ENCODE data around the gene OSTN. TPM values are rescaled to one million over a fixed set of nuclear protein-coding genes. Genes with fewer than 3 reads are reported as not detected.

OSTN gene
- under 1 TPM in 1 of 9 donors, not detected in 8; under 0.01 TPM for total RNA-seq
- not detected for polyA plus RNA-seq
- long read RNA-seq, donor 1: 0 reads
- long read RNA-seq, donor 2: 0 reads
- long read RNA-seq, donor 3: 0 reads
- long read RNA-seq, donor 4: 0 reads
- long read RNA-seq, donor 5: 0 reads
- long read RNA-seq, donor 6: 0 reads
- long read RNA-seq, donor 7: 0 reads
- long read RNA-seq, donor 8: 0 reads
- long read RNA-seq, donor 9: 0 reads
- long read RNA-seq, donor 10: 0 reads

- DNase-seq: no peak
- WGBS, 4 donors: 63 to 70% (median 68%) methylated on average over 3 of the region's 3 CpGs
- Histone ChIP-seq H3K4me1 (replicated peaks in 1 of 2) (no peaks in the 10 kb centered on the region), H3K27me3 (no peaks in the 10 kb centered on the region), H3K36me3 (replicated peaks in 1 of 2) (no peaks in the 10 kb centered on the region), H3K9me3 (replicated peaks in 1 of 3) (no peaks in the 10 kb centered on the region), H3K27ac (no peak within 1 kb of the TSS), H3K4me3 (no peak within 1 kb of the TSS)
- intact Hi-C loops (cut with DNase I): no loop called here
- TF ChIP-seq POLR2A (IDR thresholded peaks at IDR 0.05) (no peak), CTCF (IDR thresholded peaks at IDR 0.05) (no peak)
Observed at GRCh38 chr3:191198932-191199331, at the start of gene OSTN. Gene OSTN (plus strand): TSS chr3:191199241. CDS start chr3:191212533, 13,292 bp downstream.

- TF ChIP-seq POLR2A (IDR thresholded peaks at IDR 0.05) (no peak), CTCF (IDR thresholded peaks at IDR 0.05) (no peak)
- DNase-seq: no peak
- 69 to 79% (median 73%) methylated on average over 1 of the region's 1 CpG for WGBS, 4 donors
- no peak overlapping the region for H3K27ac ChIP-seq
- H3K9me3 ChIP-seq (replicated peaks in 1 of 3): peaks cover 0 to 4% (median 0%) of the 10 kb centered on the region in 3 donors
- no peak overlapping the region for H3K4me3 ChIP-seq
- intact Hi-C loops (cut with DNase I): no loop called here
- no peaks in the 10 kb centered on the region for H3K4me1 ChIP-seq (replicated peaks in 1 of 2)
- no peaks in the 10 kb centered on the region for H3K36me3 ChIP-seq (replicated peaks in 1 of 2)
- H3K27me3 ChIP-seq: no peaks in the 10 kb centered on the region
Observed at GRCh38 chr3:191151653-191152052, 47.4 kb upstream of the OSTN start.

GRCh38 chr3:191154827-191155226 lies 44.2 kb upstream of the OSTN start:
- no peak for TF ChIP-seq POLR2A (IDR thresholded peaks at IDR 0.05)
- no peak for TF ChIP-seq CTCF (IDR thresholded peaks at IDR 0.05)
- Histone ChIP-seq H3K4me1 (replicated peaks in 1 of 2) (no peaks in the 10 kb centered on the region), H3K27ac (no peak overlapping the region), H3K9me3 (replicated peaks in 1 of 3) (peaks cover 0 to 4% (median 0%) of the 10 kb centered on the region in 3 donors), H3K4me3 (no peak overlapping the region), H3K36me3 (replicated peaks in 1 of 2) (no peaks in the 10 kb centered on the region), H3K27me3 (no peaks in the 10 kb centered on the region)
- DNase-seq: no peak
- intact Hi-C loops (cut with DNase I): no loop called here

- H3K27me3 ChIP-seq: no peaks in the 10 kb centered on the region
Observed at GRCh38 chr3:191158247-191158646, 40.8 kb upstream of the OSTN start.

More at GRCh38 chr3:191158247-191158646, 40.8 kb upstream of the OSTN start:
- Histone ChIP-seq H3K9me3 (replicated peaks in 1 of 3) (no peaks in the 10 kb centered on the region), H3K4me1 (replicated peaks in 1 of 2) (no peaks in the 10 kb centered on the region), H3K36me3 (replicated peaks in 1 of 2) (no peaks in the 10 kb centered on the region), H3K27ac (no peak overlapping the region), H3K4me3 (no peak overlapping the region)
- TF ChIP-seq CTCF (IDR thresholded peaks at IDR 0.05) (no peak), POLR2A (IDR thresholded peaks at IDR 0.05) (no peak)
- intact Hi-C loops (cut with DNase I): no loop called here
- 63 to 77% (median 65%) methylated on average over 1 of the region's 1 CpG for WGBS, 4 donors
- no peak for DNase-seq
